GM19463 (cell line): ENCODE measurements around the gene GRAP.

Experiments
- ATAC-seq: cut with Tn5 transposase; IDR thresholded peaks from one replicate; pipeline ENCODE4 v1.9.1; 2021; ENCODE audit warnings: mild to moderate bottlenecking, moderate library complexity; ENCODE audit not compliant: unreplicated experiment

GRAP gene

DNA sequence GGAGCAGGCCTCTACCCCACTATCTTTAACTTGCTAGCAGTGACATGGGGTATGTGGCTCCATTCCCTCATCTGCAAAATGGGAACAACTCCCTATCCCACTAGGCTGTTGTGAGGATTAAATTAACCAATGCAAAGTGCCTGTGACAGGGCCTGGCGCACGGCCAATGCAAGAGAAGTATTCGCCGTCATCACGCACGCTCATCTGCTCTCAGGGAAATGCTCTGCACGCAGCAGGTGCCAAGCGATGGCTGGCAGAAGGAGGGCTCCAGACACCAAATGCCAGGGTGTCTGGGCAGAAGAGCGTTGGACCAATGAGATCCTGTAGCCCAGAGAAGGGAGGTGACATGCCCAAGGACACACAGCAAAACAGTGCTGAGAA, 59.5 kb downstream of the GRAP start:
- ATAC-seq: no peak

- ATAC-seq: no peak
Measured at GRCh38 chr17:18986541-18987229, 60.1 kb downstream of the GRAP start.

- ATAC-seq: no peak
Measured at GRCh38 chr17:18985475-18985874, 61.3 kb downstream of the GRAP start.

- no peak for ATAC-seq
Measured at GRCh38 chr17:18984273-18985114, 62.3 kb downstream of the GRAP start.

- ATAC-seq: no peak
Measured at GRCh38 chr17:18981642-18982424, 64.9 kb downstream of the GRAP start.

DNA sequence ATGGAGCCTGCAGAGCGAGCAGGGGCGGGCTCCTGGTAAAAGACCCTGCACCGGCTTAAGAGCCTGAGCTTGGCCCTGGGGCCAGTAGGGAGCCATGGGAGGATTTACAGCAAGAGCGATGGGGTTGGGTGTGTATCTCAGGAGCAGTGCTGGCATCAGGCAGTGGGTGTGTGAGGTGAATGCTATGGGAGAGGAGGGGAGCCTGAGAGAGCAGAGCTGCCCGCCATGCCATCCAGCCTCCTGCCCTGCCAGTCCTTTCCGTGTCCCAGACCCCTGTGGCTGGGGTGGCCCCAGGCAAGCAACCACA, 65.5 kb downstream of the GRAP start:
- no peak for ATAC-seq

GRCh38 chr17:18980682-18981334, 65.9 kb downstream of the GRAP start:
- no peak for ATAC-seq

GRCh38 chr17:18978655-18979054, 68.1 kb downstream of the GRAP start:
- no peak for ATAC-seq

DNA sequence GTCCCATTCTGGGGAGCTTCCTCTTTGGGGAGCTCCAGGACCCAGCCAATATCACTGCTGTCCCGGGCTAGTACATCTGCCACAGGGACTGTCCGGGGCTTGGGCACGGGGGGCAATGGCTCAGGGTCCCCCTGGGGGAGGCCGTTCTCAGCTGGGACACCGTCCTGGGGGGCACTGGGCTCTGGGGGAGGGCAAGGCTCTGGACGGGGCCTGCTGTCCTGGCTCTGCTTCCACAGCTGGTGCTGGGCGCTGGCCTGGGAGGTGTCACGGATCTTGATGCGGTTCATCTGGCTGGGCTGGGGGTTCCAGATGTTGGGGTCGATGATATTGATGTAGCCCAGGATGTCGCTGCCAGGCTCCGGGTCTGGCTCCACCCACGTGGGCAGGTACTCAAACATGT, 68.7 kb downstream of the GRAP start:
- ATAC-seq: no peak

GRCh38 chr17:18977646-18978045, 69.1 kb downstream of the GRAP start:
- ATAC-seq: no peak

- no peak for ATAC-seq
Measured at GRCh38 chr17:18977021-18977420, 69.7 kb downstream of the GRAP start.

GRCh38 chr17:18976201-18976600, 70.6 kb downstream of the GRAP start:
- ATAC-seq: no peak

DNA sequence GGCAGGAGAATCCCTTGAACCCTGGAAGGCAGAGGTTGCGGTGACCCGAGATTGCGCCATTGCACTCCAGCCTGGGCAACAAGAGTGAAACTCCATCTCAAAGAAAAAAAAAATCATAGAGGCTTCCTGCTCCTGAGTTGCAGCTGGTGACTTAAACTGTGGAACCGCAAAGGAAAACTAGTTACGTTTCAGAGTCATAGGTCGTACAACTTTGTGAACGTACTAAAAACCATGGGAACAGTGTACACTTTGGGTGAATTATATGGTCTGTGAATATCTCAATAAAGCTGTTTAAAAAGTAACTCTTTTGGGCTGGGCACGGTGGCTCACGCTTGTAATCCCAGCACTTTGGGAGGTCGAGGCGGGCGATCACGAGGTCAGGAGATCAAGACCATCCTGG, 71.2 kb downstream of the GRAP start:
- no peak for ATAC-seq

- ATAC-seq: no peak
Measured at GRCh38 chr17:18974407-18975149, 72.2 kb downstream of the GRAP start.

- ATAC-seq: no peak
Measured at GRCh38 chr17:18971801-18972200, 75.0 kb downstream of the GRAP start.
